ENCODE results near the gene PCCA.

- TF ChIP-seq, protein P1, sequence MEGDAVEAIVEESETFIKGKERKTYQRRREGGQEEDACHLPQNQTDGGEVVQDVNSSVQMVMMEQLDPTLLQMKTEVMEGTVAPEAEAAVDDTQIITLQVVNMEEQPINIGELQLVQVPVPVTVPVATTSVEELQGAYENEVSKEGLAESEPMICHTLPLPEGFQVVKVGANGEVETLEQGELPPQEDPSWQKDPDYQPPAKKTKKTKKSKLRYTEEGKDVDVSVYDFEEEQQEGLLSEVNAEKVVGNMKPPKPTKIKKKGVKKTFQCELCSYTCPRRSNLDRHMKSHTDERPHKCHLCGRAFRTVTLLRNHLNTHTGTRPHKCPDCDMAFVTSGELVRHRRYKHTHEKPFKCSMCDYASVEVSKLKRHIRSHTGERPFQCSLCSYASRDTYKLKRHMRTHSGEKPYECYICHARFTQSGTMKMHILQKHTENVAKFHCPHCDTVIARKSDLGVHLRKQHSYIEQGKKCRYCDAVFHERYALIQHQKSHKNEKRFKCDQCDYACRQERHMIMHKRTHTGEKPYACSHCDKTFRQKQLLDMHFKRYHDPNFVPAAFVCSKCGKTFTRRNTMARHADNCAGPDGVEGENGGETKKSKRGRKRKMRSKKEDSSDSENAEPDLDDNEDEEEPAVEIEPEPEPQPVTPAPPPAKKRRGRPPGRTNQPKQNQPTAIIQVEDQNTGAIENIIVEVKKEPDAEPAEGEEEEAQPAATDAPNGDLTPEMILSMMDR (IDR thresholded peaks at IDR 0.05) = no peak
- no peak for TF ChIP-seq POLR2AphosphoS5 (IDR thresholded peaks at IDR 0.05)
- no peak for TF ChIP-seq POLR2A (IDR thresholded peaks at IDR 0.05)
- TF ChIP-seq EP300 (IDR thresholded peaks at IDR 0.05) = no peak
These were observed 395.0 kb downstream of the PCCA start for GRCh38 chr13:100483841-100484381.
